Myometrial cell (primary cell): Measurements from ENCODE around the gene PHF20. TPM values are rescaled to one million over a fixed set of nuclear protein-coding genes. Genes with fewer than 3 reads are reported as not detected.

Experiments
- total RNA-seq: library from RNA; depleted of rRNA; stranded (reverse); fragments of >200 nt; gene quantifications from 2 replicates; pipeline ENCODE4 v1.2.3, GENCODE V29; 2015

Gene PHF20
- total RNA-seq = 21.0 and 21.3 TPM in 2 replicates

DNA sequence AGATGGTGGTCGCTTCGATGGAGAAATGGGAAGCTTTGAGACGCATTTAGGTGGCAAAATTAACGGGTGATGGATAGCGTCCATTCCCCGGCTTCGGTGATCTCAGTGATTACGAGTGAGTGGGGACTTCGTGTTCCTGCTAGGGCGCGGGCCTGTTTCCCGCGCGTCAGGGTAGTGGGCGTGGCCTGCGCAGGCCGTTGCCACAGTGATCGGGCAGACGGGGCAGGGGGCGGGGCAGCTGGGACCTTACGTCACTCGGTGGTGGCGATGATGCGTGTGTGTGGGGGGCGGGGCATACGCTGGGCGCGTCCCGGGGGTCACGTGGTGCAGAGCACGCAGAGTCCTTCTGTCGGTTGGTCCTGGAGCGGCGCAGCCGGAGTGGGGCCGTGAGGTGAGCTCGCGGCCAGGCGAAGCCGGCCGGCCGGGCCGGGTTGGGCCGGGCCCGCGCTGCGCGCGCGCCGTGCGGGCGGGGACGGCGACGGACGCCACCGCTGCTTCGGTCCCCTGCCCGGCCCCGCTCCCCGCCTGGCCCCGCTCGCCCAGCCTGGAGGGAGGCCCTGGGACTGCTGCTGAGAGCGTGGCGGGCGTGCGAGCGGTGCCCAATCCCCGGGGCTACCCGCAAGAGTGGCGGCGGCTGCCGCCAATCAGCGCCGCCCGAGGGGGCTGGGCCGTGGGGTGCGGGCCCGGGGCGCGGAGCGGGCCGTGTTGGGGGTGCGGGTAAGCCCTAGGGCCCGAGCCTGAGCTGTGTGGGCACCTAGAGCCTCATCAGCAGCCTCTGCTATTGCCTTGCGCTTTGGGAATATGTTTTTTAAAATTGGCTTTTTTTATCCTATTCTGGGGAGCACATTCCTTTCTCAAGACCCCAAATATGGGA, at the start of gene PHF20:
PHF20 (plus strand) TSS at position 327 of the 874 bp plus-strand sequence. CDS start 29,508 bp downstream, outside the sequence.

GRCh38 chr20:35741892-35742740, 29.7 kb upstream of the PHF20 start, which contains the start of gene RBM39:
TSS of gene RBM39 (minus strand) at chr20:35742260. CDS start at chr20:35740874, 1,386 bp downstream.

GRCh38 chr20:35954200-35954906, 182.5 kb downstream of the PHF20 start, which contains the start of gene SCAND1:
TSS of gene SCAND1 (minus strand) at chr20:35954502. CDS start at chr20:35954284, 218 bp downstream.

DNA sequence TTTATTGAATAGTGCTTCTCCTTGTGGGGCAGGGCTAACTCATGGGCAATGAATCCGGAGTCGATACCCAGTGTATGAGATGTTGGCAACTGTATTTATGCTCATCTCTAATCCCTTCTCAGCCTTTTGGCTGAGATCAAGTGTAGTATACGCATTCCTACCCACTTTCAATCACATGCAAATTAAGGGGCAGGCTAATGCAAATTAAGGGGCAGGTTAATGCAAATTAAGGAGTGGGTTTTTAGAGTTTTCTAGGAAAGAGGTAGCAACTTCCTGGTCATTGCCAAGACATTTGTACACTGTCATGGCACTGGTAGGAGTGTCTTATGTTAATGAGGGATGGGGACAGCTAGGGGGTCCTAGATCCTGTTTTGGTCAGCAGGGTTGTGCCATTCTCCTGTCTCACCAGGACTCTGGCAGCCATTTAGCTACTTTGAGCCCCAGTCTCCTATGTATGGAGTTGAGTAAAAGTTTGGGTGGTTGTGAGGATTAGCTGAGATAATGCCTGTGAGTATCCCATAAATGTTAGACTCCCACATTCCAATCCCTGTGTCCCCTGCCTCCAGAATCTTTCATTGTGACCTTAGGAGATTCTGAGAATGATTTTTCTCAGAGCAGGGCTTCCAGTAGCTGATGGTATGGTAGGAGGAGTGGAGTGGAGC, 196.3 kb downstream of the PHF20 start, which contains the start of gene CNBD2:
CNBD2 (plus strand) TSS at position 612 of the 662 bp plus-strand sequence. CDS start 173 bp downstream, outside the sequence.

Other genes with a start within 250 kb of the PHF20 start
- gene C20orf173, start 242.4 kb upstream of the PHF20 start, total RNA-seq = not detected in 2 replicates
- 325 and 413 TPM in 2 replicates for gene ERGIC3, start 229.9 kb upstream of the PHF20 start, total RNA-seq
- gene SPAG4, start 156.2 kb upstream of the PHF20 start, total RNA-seq = 9.8 and 9.9 TPM in 2 replicates
- gene CPNE1, start 107.1 kb upstream of the PHF20 start, total RNA-seq = 142 and 148 TPM in 2 replicates
- gene RBM12, start 107.1 kb upstream of the PHF20 start, total RNA-seq = 34.0 TPM in 2 replicates
- gene NFS1, start 72.7 kb upstream of the PHF20 start, total RNA-seq = 24.6 and 50.5 TPM in 2 replicates
- gene ROMO1, start 72.6 kb upstream of the PHF20 start, total RNA-seq = 638 and 750 TPM in 2 replicates
- gene RBM39, start 29.8 kb upstream of the PHF20 start, total RNA-seq = 119 and 134 TPM in 2 replicates
- 106 and 111 TPM in 2 replicates for gene SCAND1, start 182.5 kb downstream of the PHF20 start, total RNA-seq
- 2.0 and 3.5 TPM in 2 replicates for gene CNBD2, start 196.6 kb downstream of the PHF20 start, total RNA-seq